HEK293 (cell line): ENCODE results near the gene ARHGAP11A.

ENCODE experiments used
- CTCF ChIA-PET: fragments of 350-600 bp; formaldehyde crosslinking; extraction: SDS; loops from one replicate; lab custom pipeline; 2021; ENCODE audit warnings: antibody characterized with exemption; lab: Yijun Ruan, JAX
- POLR2A ChIA-PET: fragments of 300-600 bp; formaldehyde crosslinking; extraction: SDS; loops from one replicate; lab custom pipeline; 2020; ENCODE audit warnings: antibody characterized with exemption, inconsistent platforms; lab: Yijun Ruan, JAX
- H3K27ac ChIP-seq: fragments of 200-500 bp; sonication (Bioruptor generic); 2 replicates; pipeline ENCODE4 v1.5.1; 2014; ENCODE audit warnings: low read depth, low read length, control low read depth, inconsistent platforms; ENCODE audit errors: extremely low read depth
- H3K36me3 ChIP-seq, 2 experiments: fragments of 200-500 bp in 1 of 2; sonication (Bioruptor generic) in 1 of 2; 1 replicate in 1 of 2; 2 replicates in 1 of 2; pipeline ENCODE4 v1.5.1; 2014 to 2017; ENCODE audit warnings: inconsistent platforms in 2 of 2, low read length in 2 of 2; ENCODE audit not compliant: control insufficient read depth in 2 of 2, insufficient read depth in 1 of 2
- H3K4me1 ChIP-seq: fragments of 200-500 bp; sonication (Bioruptor generic); 2 replicates; pipeline ENCODE4 v1.5.1; 2014; ENCODE audit warnings: mild to moderate bottlenecking, low read length, inconsistent platforms; ENCODE audit not compliant: control insufficient read depth, insufficient read depth
- H3K4me3 ChIP-seq: 2 replicates; pipeline ENCODE4 v1.5.1; 2011; ENCODE audit warnings: low read depth, mild to moderate bottlenecking, control low read depth, low read length, moderate library complexity
- H3K9me3 ChIP-seq: fragments of 200-500 bp; sonication (Bioruptor generic); 2 replicates; pipeline ENCODE4 v1.5.1; 2014; ENCODE audit warnings: low read depth, low read length, inconsistent platforms; ENCODE audit not compliant: control insufficient read depth, insufficient read depth
- EGR2 ChIP-seq: fragments of 450-650 bp; formaldehyde crosslinking; IDR thresholded peaks from 2 replicates; pipeline ENCODE4 v1.5.1; 2016; ENCODE audit warnings: low read depth, missing biosample characterization, missing genetic modification characterization
- IKZF3 ChIP-seq: fragments of 450-650 bp; IDR thresholded peaks from 2 replicates; pipeline ENCODE4 v1.5.0; 2018; ENCODE audit warnings: missing biosample characterization, mild to moderate bottlenecking, missing genetic modification characterization, moderate library complexity
- SCRT1 ChIP-seq: fragments of 450-650 bp; formaldehyde crosslinking; IDR thresholded peaks from 2 replicates; pipeline ENCODE4 v1.5.1; 2016; ENCODE audit warnings: missing biosample characterization, missing genetic modification characterization, borderline replicate concordance
- YY2 ChIP-seq: fragments of 450-650 bp; formaldehyde crosslinking; IDR thresholded peaks from 2 replicates; pipeline ENCODE4 v1.5.1; 2016; ENCODE audit warnings: missing biosample characterization, missing genetic modification characterization
- ZBTB1 ChIP-seq: fragments of 450-650 bp; formaldehyde crosslinking; IDR thresholded peaks from 2 replicates; pipeline ENCODE4 v1.5.1; 2016; ENCODE audit warnings: missing biosample characterization, missing genetic modification characterization
- ZBTB20 ChIP-seq: fragments of 450-650 bp; formaldehyde crosslinking; IDR thresholded peaks from 2 replicates; pipeline ENCODE4 v1.5.1; 2016; ENCODE audit warnings: missing biosample characterization, missing genetic modification characterization
- ZBTB7A ChIP-seq: fragments of 450-650 bp; formaldehyde crosslinking; IDR thresholded peaks from 2 replicates; pipeline ENCODE4 v1.5.1; 2016; ENCODE audit warnings: low read depth, missing biosample characterization, missing genetic modification characterization
- ZNF114 ChIP-seq: fragments of 450-650 bp; formaldehyde crosslinking; IDR thresholded peaks from 2 replicates; pipeline ENCODE4 v1.5.0; 2017; ENCODE audit warnings: missing biosample characterization, missing genetic modification characterization
- ZNF16 ChIP-seq: fragments of 450-650 bp; formaldehyde crosslinking; IDR thresholded peaks from 2 replicates; pipeline ENCODE4 v1.5.1; 2016; ENCODE audit warnings: low read depth, missing biosample characterization, missing genetic modification characterization
- ZNF214 ChIP-seq: fragments of 450-650 bp; formaldehyde crosslinking; IDR thresholded peaks from 2 replicates; pipeline ENCODE4 v1.5.1; 2017; ENCODE audit warnings: missing biosample characterization, mild to moderate bottlenecking, missing genetic modification characterization, borderline replicate concordance
- ZNF23 ChIP-seq: fragments of 450-650 bp; formaldehyde crosslinking; IDR thresholded peaks from 2 replicates; pipeline ENCODE4 v1.5.1; 2016; ENCODE audit warnings: missing biosample characterization, missing genetic modification characterization, borderline replicate concordance
- ZNF335 ChIP-seq: fragments of 450-650 bp; formaldehyde crosslinking; conservative IDR thresholded peaks from 2 replicates; pipeline ENCODE4 v1.5.1; 2016; ENCODE audit warnings: missing biosample characterization, missing genetic modification characterization
- ZNF366 ChIP-seq: fragments of 450-650 bp; formaldehyde crosslinking; conservative IDR thresholded peaks from 2 replicates; pipeline ENCODE4 v1.5.1; 2016; ENCODE audit warnings: missing biosample characterization, missing genetic modification characterization
- ZNF37A ChIP-seq: fragments of 450-650 bp; IDR thresholded peaks from 2 replicates; pipeline ENCODE4 v1.5.1; 2018; ENCODE audit warnings: missing biosample characterization, missing genetic modification characterization
- ZNF391 ChIP-seq: fragments of 450-650 bp; formaldehyde crosslinking; IDR thresholded peaks from 2 replicates; pipeline ENCODE4 v1.5.1; 2016; ENCODE audit warnings: low read depth, missing biosample characterization, missing genetic modification characterization, borderline replicate concordance
- ZNF596 ChIP-seq: fragments of 450-650 bp; IDR thresholded peaks from 2 replicates; pipeline ENCODE4 v1.5.0; 2018; ENCODE audit warnings: missing biosample characterization, mild to moderate bottlenecking, missing genetic modification characterization, moderate library complexity
- ZNF600 ChIP-seq: fragments of 450-650 bp; formaldehyde crosslinking; IDR thresholded peaks from 2 replicates; pipeline ENCODE4 v1.5.1; 2016; ENCODE audit warnings: missing biosample characterization, missing genetic modification characterization
- ZNF624 ChIP-seq: fragments of 450-650 bp; formaldehyde crosslinking; IDR thresholded peaks from 2 replicates; pipeline ENCODE4 v1.5.1; 2017; ENCODE audit warnings: missing biosample characterization, missing genetic modification characterization
- ZNF701 ChIP-seq: fragments of 450-650 bp; formaldehyde crosslinking; IDR thresholded peaks from 2 replicates; pipeline ENCODE4 v1.5.1; 2016; ENCODE audit warnings: missing biosample characterization, missing genetic modification characterization
- ZNF747 ChIP-seq: fragments of 450-650 bp; formaldehyde crosslinking; IDR thresholded peaks from 2 replicates; pipeline ENCODE4 v1.5.1; 2016; ENCODE audit warnings: missing biosample characterization, missing genetic modification characterization
- ZNF76 ChIP-seq: fragments of 450-650 bp; formaldehyde crosslinking; IDR thresholded peaks from 2 replicates; pipeline ENCODE4; 2016; ENCODE audit warnings: low read depth, missing biosample characterization, missing genetic modification characterization, borderline replicate concordance
- ZSCAN16 ChIP-seq: fragments of 450-650 bp; formaldehyde crosslinking; IDR thresholded peaks from 2 replicates; pipeline ENCODE4 v1.5.1; 2016; ENCODE audit warnings: missing biosample characterization, missing genetic modification characterization
- TF ChIP-seq, protein P1 (sequence below): fragments of 450-650 bp; formaldehyde crosslinking; IDR thresholded peaks from 2 replicates; pipeline ENCODE4 v1.5.1; 2017; ENCODE audit warnings: missing biosample characterization, missing genetic modification characterization
- TF ChIP-seq, protein P2 (sequence below): IDR thresholded peaks from 2 replicates; pipeline ENCODE4 v1.6.1; 2011; ENCODE audit warnings: mild to moderate bottlenecking, low read depth, low read length, borderline replicate concordance
- TF ChIP-seq, protein P3 (sequence below): fragments of 450-650 bp; formaldehyde crosslinking; IDR thresholded peaks from 2 replicates; pipeline ENCODE4 v1.5.1; 2016; ENCODE audit warnings: missing biosample characterization, missing genetic modification characterization

Gene ARHGAP11A

DNA sequence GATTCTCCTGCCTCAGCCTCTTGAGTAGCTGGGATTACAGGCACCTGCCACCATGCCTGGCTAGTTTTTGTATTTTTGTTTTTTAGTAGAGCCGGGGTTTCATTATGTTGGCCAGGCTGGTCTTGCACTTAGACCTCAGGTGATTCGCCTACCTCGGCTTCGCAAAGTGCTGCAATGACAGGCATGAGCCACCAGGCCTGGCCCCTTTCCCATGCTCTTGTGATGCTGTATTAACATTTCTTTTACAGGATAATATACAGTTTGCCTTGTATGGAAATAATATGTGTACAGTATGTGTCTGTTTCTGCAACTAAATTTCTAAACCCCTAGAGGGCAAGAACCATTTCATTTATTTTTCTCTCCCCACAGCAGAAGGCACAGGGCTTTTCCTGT, 64.0 kb downstream of the ARHGAP11A start:
- Histone ChIP-seq H3K27ac (no peak overlapping the region), H3K9me3 (no peaks in the 10 kb centered on the region), H3K4me3 (no peak overlapping the region), H3K4me1 (peaks cover 2% of the 10 kb centered on the region; the same call in 1 of the 2 replicates), H3K36me3 (no peaks in the 10 kb centered on the region)
- TF ChIP-seq ZNF596 (tag by site-specific recombination) (no peak), ZNF600 (tag by site-specific recombination) (no peak), EGR2 (tag by site-specific recombination) (no peak), ZNF701 (tag by site-specific recombination) (no peak), ZNF37A (tag by site-specific recombination) (no peak), SCRT1 (tag by site-specific recombination) (no peak), ZBTB1 (tag by site-specific recombination) (no peak), ZBTB20 (tag by site-specific recombination) (no peak), ZNF335 (no peak), ZNF76 (tag by site-specific recombination) (no peak), ZBTB7A (no peak), YY2 (no peak), ZNF624 (no peak), ZNF114 (tag by site-specific recombination) (no peak), ZNF391 (no peak), ZSCAN16 (tag by site-specific recombination) (no peak), ZNF23 (tag by site-specific recombination) (no peak), ZNF747 (tag by site-specific recombination) (no peak)
- TF ChIP-seq, protein P1, sequence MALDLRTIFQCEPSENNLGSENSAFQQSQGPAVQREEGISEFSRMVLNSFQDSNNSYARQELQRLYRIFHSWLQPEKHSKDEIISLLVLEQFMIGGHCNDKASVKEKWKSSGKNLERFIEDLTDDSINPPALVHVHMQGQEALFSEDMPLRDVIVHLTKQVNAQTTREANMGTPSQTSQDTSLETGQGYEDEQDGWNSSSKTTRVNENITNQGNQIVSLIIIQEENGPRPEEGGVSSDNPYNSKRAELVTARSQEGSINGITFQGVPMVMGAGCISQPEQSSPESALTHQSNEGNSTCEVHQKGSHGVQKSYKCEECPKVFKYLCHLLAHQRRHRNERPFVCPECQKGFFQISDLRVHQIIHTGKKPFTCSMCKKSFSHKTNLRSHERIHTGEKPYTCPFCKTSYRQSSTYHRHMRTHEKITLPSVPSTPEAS (tag by site-specific recombination): no peak
- TF ChIP-seq, protein P2, sequence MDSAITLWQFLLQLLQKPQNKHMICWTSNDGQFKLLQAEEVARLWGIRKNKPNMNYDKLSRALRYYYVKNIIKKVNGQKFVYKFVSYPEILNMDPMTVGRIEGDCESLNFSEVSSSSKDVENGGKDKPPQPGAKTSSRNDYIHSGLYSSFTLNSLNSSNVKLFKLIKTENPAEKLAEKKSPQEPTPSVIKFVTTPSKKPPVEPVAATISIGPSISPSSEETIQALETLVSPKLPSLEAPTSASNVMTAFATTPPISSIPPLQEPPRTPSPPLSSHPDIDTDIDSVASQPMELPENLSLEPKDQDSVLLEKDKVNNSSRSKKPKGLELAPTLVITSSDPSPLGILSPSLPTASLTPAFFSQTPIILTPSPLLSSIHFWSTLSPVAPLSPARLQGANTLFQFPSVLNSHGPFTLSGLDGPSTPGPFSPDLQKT: no peak
- ChIA-PET POLR2A (interaction anchor here (0.7 kb wide), 1 partner anchor 9 kb away, joined by 5 read pairs; no protein-coding TSS in a partner anchor), CTCF (no interaction called here)

DNA sequence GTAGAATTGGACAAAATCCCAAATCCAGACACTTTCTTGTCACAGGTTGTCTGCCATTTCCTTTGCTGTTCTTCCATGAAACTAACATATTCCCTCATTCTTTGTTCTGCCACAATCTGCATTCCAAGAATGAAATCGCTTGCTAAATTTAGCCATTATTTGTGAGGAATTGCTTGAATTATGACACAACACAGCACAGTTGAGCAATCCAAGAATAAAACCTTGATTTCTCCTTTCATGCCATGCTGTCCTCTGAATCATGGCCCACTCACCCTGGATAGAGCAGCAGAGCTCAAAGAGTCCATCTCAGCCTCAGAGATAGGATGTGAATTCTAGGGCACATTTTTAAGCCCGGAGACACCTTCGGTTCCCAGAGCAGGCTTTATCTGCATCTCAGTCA, 67.3 kb downstream of the ARHGAP11A start:
- no peak overlapping the region for H3K4me3 ChIP-seq
- CTCF ChIA-PET: interaction anchor here (0.8 to 2.2 kb wide), 3 partner anchors 13 to 325 kb away, joined by 3 to 7 read pairs (median 4); no protein-coding TSS in a partner anchor
- H3K9me3 ChIP-seq: no peaks in the 10 kb centered on the region
- no peaks in the 10 kb centered on the region for H3K36me3 ChIP-seq
- no peaks in the 10 kb centered on the region for H3K4me1 ChIP-seq
- POLR2A ChIA-PET: no interaction called here
- H3K27ac ChIP-seq: no peak overlapping the region
- TF ChIP-seq ZNF366 (tag by site-specific recombination): no peak
- TF ChIP-seq IKZF3 (tag by site-specific recombination): no peak
- no peak for TF ChIP-seq ZNF214 (tag by site-specific recombination)
- TF ChIP-seq ZBTB1 (tag by site-specific recombination): no peak
- TF ChIP-seq ZNF16 (tag by site-specific recombination): no peak
- TF ChIP-seq, protein P3, sequence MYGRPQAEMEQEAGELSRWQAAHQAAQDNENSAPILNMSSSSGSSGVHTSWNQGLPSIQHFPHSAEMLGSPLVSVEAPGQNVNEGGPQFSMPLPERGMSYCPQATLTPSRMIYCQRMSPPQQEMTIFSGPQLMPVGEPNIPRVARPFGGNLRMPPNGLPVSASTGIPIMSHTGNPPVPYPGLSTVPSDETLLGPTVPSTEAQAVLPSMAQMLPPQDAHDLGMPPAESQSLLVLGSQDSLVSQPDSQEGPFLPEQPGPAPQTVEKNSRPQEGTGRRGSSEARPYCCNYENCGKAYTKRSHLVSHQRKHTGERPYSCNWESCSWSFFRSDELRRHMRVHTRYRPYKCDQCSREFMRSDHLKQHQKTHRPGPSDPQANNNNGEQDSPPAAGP (tag by site-specific recombination): no peak
- TF ChIP-seq, all 188 proteins: peak for 0
